SKM-1 treated with dmso at 0.1 percent for 144 hours (cell line): ENCODE results near the gene GSTM1.
"Not testable (repeated sequence)": the region's sequence is repeated elsewhere in the genome, so short reads cannot be mapped to it uniquely, and the experiment has no call there.

Experiments used
- DNase-seq: peaks from one replicate; lab custom pipeline; 2025; ENCODE audit not compliant: unreplicated experiment; lab: John Stamatoyannopoulos, UW

The GSTM1 gene

DNA sequence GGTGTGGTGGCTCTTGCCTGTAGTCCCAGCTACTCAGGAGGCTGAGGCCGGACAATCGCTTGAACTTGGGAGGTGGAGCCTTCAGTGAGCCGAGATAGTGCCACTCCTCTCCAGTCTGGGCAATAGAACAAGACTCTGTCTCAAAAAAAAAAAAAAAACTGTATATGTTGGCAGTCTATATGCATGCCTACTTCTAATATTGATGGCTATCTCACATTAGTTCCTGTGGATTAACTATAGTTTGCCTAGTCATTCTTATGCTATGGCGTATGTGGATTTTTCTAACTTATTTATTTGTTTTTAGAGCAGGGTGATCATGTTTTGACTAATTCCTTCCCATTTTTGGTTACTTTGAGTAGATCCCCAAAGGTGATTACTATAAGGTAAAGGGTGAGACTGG lies 9.4 kb downstream of the GSTM1 start:
- DNase-seq: no peak

DNA sequence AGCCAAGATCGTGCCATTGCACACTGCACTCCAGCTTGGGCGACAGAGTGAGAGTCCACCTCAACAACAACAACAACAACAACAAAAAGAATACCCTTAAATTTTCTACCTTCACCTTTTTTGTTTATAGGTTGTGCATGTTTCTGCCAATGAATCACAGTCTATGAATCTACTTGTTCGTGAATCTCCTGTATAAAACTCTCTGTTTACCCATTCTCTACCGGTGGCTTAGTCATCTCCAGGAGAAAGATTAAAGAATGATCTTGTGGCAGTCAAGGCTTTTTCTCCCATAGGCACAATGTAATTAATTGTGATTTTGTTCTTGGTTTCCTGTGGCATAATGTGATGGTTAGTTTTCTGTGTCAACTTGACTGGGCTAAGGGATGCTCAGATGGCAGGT lies 10.2 kb downstream of the GSTM1 start:
- DNase-seq: not testable (repeated sequence)

DNA sequence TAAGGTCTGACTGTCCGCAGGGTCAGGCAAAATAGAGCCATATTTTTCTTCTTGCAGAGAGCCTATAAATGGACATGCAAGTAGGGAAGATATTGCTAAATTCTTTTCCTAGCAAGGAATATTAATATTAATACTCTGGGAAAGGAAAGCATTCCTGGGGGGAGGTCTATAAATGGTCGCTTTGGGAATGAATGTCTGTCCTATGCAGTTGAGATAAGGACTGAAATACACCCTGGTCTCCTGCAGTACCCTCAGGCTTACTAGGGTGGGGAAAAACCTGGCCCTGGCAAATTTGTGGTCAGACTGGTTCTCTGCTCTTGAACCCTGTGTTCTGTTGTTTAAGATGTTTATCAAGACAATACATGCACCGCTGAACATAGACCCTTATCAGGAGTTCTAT lies 15.3 kb downstream of the GSTM1 start:
- not testable (repeated sequence) for DNase-seq

DNA sequence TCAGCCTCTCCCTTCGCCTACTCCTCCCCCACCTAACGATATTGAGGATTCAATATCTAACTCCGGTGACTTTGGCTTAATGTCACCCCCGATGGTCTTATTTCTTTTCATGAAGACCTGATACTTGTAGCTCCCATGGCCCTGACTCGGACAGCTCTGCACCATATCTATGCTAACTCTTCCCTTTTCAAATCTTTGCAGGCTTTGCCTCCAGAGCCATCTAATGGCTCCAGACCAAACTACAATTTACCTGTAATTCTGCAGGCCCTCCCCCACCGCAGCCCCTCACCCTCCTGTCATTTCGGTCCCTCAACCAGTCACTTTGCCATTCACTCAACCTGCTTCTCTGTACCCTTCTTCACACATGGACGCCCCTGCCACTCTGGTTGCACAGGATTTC lies 16.6 kb downstream of the GSTM1 start:
- no peak for DNase-seq

DNA sequence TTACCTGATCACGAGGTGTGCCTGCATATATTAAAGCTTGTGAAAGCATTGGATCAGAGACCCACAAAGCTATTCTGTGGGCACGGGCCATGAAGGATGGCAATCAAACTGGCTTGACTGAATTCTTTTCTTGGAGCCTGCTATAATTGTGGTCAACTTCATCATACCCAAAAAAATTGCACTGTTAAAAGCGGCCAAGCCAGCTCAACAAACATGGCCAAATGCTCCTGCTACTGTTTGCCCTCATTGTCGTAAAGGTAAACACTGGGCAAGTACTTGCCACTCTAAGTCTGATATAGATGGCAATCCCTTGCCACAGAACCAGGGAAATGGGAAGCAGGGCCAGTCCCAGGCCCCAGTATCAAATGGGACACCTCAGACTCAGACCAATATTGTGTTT lies 17.8 kb downstream of the GSTM1 start:
- no peak for DNase-seq

DNA sequence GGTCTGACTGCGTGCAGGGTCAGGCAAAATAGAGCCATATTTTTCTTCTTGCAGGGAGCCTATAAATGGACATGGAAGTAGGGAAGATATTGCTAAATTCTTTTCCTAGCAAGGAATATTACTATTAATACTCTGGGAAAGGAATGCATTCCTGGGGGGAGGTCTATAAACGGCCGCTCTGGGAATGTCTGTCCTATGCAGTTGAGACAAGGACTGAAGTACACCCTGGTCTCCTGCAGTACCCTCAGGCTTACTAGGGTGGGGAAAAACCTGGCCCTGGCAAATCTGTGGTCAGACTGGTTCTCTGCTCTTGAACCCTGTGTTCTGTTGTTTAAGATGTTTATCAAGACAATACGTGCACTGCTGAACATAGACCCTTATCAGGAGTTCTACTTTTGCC lies 21.3 kb downstream of the GSTM1 start:
- not testable (repeated sequence) for DNase-seq

DNA sequence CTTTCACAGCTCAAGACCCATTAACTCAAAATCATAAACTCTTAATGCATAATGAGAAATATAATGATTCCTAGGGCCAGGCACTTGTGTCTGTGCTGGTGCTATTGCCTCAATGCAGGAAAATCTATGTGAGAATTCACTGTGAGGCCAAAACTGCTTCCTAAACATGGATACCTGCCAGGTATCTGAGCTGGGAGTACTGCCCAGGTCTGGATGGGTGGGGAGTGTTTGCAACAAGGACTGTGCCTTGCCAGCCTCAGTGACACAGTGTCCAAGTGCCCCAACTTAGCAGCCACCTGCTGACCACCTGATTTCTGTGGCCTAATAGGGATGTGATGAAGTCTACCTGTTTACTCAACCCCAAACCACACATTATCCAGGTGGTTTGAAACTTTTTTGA lies 22.2 kb downstream of the GSTM1 start:
- not testable (repeated sequence) for DNase-seq

DNA sequence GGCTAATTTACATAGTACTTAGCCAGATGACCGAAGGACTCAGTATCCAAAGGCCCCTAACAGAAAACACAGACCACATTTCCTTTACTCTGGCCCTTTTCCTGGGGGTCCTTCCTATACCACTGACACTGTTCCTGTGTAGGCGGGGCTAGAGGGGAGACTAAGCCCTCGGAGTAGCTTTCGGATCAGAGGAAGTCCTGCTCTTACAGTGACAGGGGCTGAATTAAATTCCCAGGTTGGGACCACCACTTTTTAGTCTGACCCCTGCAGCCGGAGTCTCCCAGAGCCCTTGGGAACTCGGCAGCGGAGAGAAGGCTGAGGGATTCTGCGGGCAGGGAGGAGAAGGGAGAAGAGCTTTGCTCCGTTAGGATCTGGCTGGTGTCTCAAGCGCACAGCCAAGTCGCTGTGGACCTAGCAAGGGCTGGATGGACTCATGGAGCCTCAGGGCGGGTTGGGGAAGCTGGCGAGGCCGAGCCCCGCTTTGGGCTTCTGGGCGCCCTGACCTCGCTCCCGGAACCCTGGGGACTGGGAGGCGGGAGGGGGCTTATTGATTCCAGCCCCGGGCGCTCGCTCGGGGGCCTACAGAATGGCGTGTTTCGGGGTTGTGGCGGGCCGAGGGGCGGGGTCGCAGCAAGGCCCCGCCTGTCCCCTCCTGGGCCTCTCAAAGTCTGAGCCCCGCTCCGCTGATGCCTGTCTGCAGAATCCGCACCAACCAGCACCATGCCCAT lies 24.1 kb downstream of the GSTM1 start, which contains the start of gene GSTM5:
TSS of gene GSTM5 (plus strand) at position 659 of the 728 bp plus-strand sequence. CDS start at position 721, 62 bp downstream.
- DNase-seq: not testable (repeated sequence)

DNA sequence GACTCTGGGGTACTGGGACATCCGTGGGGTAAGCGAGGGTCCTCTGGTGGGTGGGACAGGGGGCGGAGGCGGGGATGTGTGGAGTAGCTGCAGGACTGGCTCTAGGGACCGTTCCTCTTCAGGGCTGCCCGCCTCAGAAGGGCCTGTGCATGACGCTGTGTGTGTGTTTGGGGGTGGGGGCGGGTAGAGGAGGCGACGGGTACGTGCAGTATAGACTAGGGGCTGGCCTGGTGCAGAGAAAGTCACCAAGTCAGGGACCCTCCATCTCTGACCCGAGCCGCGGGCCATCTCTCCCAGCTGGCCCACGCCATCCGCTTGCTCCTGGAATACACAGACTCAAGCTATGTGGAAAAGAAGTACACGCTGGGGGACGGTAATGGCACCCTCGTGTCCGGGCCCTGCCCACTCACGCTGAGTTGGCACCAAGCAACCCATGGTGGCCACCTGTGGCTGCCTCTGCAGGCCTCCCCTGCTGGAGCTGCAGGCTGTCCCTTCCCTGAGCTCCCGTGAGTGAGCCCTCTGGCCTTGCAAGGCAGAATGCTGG lies 24.8 kb downstream of the GSTM1 start:
- DNase-seq: no peak

DNA sequence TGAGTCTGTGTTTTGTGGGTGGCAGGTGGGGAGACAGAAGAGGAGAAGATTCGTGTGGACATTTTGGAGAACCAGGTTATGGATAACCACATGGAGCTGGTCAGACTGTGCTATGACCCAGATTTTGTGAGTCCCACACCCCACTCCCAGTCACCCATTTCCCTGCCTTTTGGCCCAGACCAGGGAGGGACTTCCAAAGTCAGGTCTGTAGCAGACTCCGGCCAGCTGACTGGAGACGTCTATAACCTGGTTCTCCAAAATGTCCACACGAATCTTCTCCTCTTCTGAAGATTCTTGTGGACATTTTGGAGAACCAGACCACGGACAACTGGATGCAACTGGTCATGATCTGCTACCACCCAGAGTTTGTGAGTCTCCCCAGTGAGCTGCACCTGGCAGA lies 26.0 kb downstream of the GSTM1 start:
- DNase-seq: no peak

DNA sequence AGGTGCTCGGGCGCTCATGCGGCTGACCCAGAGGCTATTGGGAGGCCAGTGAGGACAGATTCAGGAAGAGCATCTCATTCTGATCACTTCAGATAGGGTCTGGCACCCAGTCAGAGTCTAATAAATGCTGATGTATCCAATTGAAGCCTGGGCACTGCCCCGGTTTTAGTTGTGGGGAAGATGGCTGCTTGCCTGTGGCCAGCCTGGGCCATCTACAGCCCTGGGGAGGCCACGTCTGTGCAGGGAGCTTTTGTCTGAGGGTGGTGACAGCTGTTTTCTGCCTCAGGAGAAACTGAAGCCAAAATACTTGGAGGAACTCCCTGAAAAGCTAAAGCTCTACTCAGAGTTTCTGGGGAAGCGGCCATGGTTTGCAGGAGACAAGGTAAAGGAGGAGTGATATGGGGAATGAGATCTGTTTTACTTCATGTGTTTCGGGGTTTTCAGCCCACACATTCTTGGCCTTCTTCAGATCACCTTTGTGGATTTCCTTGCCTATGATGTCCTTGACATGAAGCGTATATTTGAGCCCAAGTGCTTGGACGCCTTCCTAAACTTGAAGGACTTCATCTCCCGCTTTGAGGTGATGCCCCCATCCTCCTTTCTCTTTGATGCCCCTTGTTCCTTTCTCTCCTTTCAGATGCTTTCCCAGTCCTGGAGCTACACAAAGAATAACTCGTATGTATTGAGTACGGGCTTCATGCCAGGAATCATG lies 27.2 kb downstream of the GSTM1 start:
- DNase-seq: no peak

DNA sequence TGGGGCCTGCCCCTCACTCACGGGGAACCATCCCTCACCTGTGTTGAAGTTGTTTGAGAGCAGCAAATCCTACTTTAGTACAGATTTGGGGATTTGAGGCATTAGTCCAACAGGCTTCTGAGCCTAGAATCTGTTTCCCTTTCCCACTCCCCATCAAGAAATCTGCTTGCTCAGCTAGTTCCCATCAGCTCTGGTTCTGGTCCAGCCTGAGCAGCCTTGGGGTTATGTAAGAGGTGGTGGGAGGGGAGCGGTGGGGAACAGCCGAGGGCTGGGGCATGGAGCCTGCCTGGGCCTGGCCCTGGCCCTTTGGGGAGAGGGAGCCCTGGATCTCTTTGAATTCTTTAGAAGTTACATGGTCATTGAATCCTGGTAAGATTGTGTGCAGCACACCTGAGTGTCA lies 28.5 kb downstream of the GSTM1 start:
- no peak for DNase-seq

DNA sequence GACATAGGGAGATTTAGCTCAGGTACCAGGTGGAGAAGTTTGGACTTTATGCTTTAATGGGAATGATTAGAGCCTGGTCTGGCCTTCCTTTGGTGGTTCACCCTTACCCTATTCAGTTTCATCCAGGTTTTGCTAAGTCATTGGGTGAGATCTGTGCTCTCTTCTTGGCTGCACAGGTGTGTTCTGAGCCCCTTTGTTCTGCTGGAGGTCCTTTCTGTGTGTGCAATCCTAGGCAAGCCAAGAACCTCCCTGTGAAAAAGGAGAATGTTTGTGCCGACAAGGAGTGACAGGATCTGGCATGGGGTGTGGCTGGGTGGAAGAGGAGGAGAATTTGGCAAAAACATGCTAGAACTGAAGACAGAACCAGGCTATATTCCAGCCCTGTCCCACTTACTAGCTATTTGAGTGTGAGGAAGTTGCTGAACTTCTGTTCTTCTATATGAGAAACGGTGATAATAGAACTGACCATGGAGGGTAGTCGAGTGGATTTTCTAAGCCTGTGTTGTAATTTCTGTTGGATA lies 29.0 kb downstream of the GSTM1 start:
- no peak for DNase-seq

DNA sequence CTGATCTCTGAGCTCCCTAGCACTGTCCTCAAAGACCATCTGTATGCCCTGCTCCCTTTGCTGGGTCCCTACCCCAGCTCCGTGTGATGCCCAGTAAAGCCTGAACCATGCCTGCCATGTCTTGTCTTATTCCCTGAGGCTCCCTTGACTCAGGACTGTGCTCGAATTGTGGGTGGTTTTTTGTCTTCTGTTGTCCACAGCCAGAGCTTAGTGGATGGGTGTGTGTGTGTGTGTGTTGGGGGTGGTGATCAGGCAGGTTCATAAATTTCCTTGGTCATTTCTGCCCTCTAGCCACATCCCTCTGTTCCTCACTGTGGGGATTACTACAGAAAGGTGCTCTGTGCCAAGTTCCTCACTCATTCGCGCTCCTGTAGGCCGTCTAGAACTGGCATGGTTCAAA lies 30.1 kb downstream of the GSTM1 start:
- no peak for DNase-seq

DNA sequence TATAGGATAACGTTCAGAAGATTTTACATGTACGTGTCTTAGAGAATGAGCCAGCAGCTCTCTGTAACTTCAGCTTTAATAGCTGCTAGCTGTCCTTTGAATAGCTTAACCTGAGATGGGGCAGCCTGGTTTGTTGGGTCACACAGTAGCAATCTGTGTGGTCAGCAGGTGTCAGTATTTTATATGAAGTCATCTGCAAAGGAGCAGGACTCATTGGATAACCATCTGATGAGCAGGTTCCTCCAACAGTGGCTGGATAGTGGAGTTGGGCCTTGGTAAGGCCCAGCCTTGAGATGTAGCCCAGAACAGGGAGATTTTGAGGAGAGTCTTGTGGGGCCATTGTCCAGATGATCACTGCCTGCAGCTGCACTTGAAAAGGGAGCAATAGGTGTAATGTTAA lies 30.9 kb downstream of the GSTM1 start:
- DNase-seq: no peak

DNA sequence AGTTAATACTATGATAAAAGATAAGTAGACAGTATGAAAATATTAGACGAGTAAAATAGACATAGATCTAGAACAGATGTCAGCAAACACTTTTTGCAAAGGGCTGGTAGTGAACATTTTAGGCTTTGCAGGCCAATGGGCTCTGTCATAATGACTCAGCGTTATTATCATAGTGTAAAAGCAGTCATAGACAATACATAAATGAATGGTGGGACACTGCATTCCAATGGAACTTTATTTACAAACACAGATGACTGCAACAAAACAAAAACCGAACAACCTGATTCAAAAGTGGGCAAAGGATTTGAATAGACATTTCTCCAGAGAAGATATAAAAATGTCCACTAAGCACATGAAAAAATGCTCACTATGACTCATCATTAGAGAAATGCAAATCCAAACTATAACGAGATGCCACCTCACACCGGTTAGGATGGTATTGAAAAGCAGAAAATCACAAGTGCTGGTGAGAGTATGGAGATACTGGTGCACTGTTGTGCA lies 31.8 kb downstream of the GSTM1 start:
- DNase-seq: no peak

DNA sequence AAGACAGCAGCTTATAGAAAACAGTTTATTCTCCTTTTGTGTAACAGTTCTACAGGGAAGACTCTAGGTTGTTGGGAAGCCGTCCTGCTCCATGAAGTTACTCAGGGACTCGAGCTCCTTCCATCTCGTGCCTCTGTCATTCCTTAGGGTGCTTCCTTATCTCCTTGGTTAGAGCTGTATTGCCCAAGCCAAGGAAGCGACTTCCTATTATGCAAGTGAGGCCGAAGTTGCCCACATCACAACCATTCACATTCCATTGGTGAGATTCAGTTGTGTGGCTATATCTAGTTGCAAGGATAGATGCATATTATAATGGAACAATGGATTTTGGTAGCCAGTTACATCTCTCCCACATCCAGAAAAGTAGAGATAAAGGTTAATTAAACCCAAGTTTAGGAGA lies 33.4 kb downstream of the GSTM1 start:
- DNase-seq: peak; percentile 5

DNA sequence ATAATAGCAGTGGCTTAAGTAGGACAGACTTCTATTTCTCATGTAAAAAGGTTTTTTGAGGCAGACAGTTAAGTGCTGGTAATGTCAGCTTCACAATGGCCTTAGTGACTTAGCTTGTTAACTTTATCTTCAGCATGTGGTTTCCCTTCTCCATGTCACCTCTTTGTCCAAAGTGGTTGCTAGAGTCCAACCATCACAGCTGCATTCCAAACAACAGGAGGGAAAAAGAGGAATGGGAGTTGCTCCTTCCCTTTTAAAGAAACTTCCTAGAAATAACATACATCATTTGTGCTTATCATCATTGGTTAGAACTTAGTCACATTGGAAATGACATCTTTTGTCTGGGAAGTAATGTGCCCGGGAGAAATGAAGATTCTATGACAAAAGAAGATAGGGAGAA lies 34.4 kb downstream of the GSTM1 start:
- no peak for DNase-seq

DNA sequence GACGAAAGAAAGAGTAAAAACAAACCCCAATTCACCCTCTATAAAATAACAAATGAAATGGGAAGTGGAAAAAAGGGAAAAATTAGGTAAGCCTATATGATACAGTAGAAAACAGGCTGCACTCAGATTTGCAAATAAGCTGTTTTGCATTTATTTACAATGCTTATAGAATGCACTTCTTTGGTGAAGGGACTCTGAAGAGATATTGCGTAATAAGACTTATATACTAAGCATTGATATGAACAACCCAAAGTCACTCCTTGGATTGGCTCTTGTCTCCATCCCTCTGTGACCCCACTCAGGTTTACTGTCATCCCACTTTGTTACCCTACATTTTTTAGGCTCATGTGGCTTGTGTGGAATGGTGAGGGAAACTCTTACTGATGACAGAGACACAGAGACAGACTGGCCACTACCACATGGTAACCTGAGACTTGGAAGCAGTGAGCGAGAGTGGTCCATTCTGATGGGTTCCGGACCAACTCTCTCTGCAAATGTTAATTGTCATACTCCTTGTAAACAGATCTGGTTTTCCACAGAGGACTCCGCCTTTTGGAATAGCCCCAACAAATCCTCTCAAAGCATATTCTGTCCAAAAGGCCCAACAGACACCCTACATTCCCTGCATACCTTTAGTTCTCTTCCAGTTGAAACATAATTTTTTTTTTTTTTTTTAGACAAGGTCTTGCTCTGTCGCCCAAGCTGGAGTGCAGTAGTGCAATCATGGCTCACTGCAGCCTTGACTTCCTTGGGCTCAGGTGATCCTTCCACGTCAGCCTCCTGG lies 35.5 kb downstream of the GSTM1 start:
- DNase-seq: no peak

DNA sequence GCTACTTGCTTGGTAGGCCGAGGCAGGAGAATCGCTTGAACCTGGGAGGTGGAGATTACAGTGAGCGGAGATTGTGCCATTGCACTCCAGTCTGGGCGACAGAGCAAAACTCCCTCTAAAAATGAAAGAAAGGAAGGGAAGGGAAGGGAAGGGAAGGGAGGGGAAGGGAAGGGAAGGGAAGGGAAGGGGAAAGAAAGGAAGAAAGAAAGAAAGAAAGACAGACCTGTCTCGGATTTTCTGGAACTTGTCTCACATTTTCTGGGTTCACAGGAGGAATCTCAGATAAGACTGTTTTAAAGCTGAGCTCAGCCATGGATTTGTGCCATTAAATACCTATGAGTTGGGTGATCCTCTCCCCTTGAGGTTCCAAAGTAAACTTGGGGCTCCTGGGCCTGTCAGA lies 37.3 kb downstream of the GSTM1 start:
- no peak for DNase-seq

DNA sequence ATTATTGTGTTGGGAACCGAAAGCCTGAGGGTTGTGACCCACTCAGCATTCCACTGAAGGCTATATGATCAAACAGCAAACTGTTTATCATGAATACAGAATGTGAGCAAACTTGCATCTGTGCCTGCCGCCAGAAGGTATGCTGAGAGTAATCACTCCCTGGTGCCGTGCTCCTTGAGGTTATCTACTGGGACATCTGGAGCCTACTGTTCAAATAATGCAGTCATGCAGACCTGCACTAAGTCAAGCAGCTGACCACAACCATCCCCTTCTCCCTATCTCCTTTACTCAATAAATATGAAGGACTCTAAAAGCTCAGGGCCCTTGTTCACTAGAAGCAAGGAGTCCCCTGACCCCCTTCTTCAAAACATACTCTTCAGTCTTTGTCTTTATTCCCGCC lies 37.9 kb downstream of the GSTM1 start:
- DNase-seq: no peak
